ENCODE data around the gene CARNS1.

Gene CARNS1

GRCh38 chr11:67415501-67416304, at the start of gene CARNS1:
CARNS1 (plus strand) TSS chr11:67415678; CDS start chr11:67416200, 522 bp downstream.
- Mint-ChIP-seq H3K4me3 (peak within 1 kb of the TSS; percentile 85), H3K36me3 (no peaks in the 10 kb centered on the region), H3K27ac (peak within 1 kb of the TSS; percentile 97), H3K27me3 (no peaks in the 10 kb centered on the region), H3K4me1 (ENCODE audit: low read depth) (peaks cover 68% of the 10 kb centered on the region), H3K9me3 (ENCODE audit: low read depth) (no peaks in the 10 kb centered on the region)

- no peak overlapping the region for H3K27ac Mint-ChIP-seq
- H3K9me3 Mint-ChIP-seq (ENCODE audit: low read depth), result no peaks in the 10 kb centered on the region
- H3K36me3 Mint-ChIP-seq, result no peaks in the 10 kb centered on the region
- H3K4me3 Mint-ChIP-seq, result no peak overlapping the region
- H3K27me3 Mint-ChIP-seq, result no peaks in the 10 kb centered on the region
- H3K4me1 Mint-ChIP-seq (ENCODE audit: low read depth), result peaks cover 46% of the 10 kb centered on the region
Observed at GRCh38 chr11:67365736-67366444, 49.6 kb upstream of the CARNS1 start.

- Mint-ChIP-seq H3K36me3 (no peaks in the 10 kb centered on the region), H3K4me1 (ENCODE audit: low read depth) (peaks cover 52% of the 10 kb centered on the region), H3K9me3 (ENCODE audit: low read depth) (no peaks in the 10 kb centered on the region), H3K27me3 (no peaks in the 10 kb centered on the region), H3K4me3 (no peak overlapping the region), H3K27ac (no peak overlapping the region)
Observed at GRCh38 chr11:67366546-67366945, 48.9 kb upstream of the CARNS1 start.

GRCh38 chr11:67366961-67367760, 48.3 kb upstream of the CARNS1 start:
- Mint-ChIP-seq H3K4me3 (no peak overlapping the region), H3K27me3 (no peaks in the 10 kb centered on the region), H3K4me1 (ENCODE audit: low read depth) (peaks cover 56% of the 10 kb centered on the region), H3K36me3 (no peaks in the 10 kb centered on the region), H3K9me3 (ENCODE audit: low read depth) (no peaks in the 10 kb centered on the region), H3K27ac (no peak overlapping the region)

GRCh38 chr11:67367761-67368227, 47.7 kb upstream of the CARNS1 start:
- Mint-ChIP-seq H3K4me1 (ENCODE audit: low read depth) (peaks cover 55% of the 10 kb centered on the region), H3K36me3 (no peaks in the 10 kb centered on the region), H3K27me3 (no peaks in the 10 kb centered on the region), H3K9me3 (ENCODE audit: low read depth) (no peaks in the 10 kb centered on the region), H3K4me3 (no peak overlapping the region), H3K27ac (no peak overlapping the region)

- H3K4me1 Mint-ChIP-seq (ENCODE audit: low read depth), result peaks cover 52% of the 10 kb centered on the region
- H3K4me3 Mint-ChIP-seq, result no peak overlapping the region
- no peaks in the 10 kb centered on the region for H3K9me3 Mint-ChIP-seq (ENCODE audit: low read depth)
- H3K27me3 Mint-ChIP-seq, result no peaks in the 10 kb centered on the region
- H3K27ac Mint-ChIP-seq, result no peak overlapping the region
- H3K36me3 Mint-ChIP-seq, result no peaks in the 10 kb centered on the region
Observed at GRCh38 chr11:67368621-67369020, 46.9 kb upstream of the CARNS1 start.

GRCh38 chr11:67369275-67369674, 46.2 kb upstream of the CARNS1 start:
- peaks cover 50% of the 10 kb centered on the region for H3K4me1 Mint-ChIP-seq (ENCODE audit: low read depth)
- H3K27ac Mint-ChIP-seq, result no peak overlapping the region
- no peaks in the 10 kb centered on the region for H3K27me3 Mint-ChIP-seq
- no peaks in the 10 kb centered on the region for H3K36me3 Mint-ChIP-seq
- H3K4me3 Mint-ChIP-seq, result no peak overlapping the region
- H3K9me3 Mint-ChIP-seq (ENCODE audit: low read depth), result no peaks in the 10 kb centered on the region

- Mint-ChIP-seq H3K27ac (no peak overlapping the region), H3K36me3 (no peaks in the 10 kb centered on the region), H3K9me3 (ENCODE audit: low read depth) (no peaks in the 10 kb centered on the region), H3K4me3 (no peak overlapping the region), H3K27me3 (no peaks in the 10 kb centered on the region), H3K4me1 (ENCODE audit: low read depth) (peaks cover 50% of the 10 kb centered on the region)
Observed at GRCh38 chr11:67369801-67370284, 45.6 kb upstream of the CARNS1 start.

GRCh38 chr11:67370351-67371076, 45.0 kb upstream of the CARNS1 start:
- Mint-ChIP-seq H3K27me3 (no peaks in the 10 kb centered on the region), H3K36me3 (no peaks in the 10 kb centered on the region), H3K4me1 (ENCODE audit: low read depth) (peaks cover 47% of the 10 kb centered on the region), H3K27ac (no peak overlapping the region), H3K9me3 (ENCODE audit: low read depth) (no peaks in the 10 kb centered on the region), H3K4me3 (peak overlapping the region; percentile 61)

- no peak overlapping the region for H3K27ac Mint-ChIP-seq
Observed at GRCh38 chr11:67371189-67371910, 44.1 kb upstream of the CARNS1 start.

GRCh38 chr11:67371911-67372320, 43.6 kb upstream of the CARNS1 start:
- H3K9me3 Mint-ChIP-seq (ENCODE audit: low read depth), result no peaks in the 10 kb centered on the region
- no peaks in the 10 kb centered on the region for H3K27me3 Mint-ChIP-seq
- H3K36me3 Mint-ChIP-seq, result no peaks in the 10 kb centered on the region
- H3K4me1 Mint-ChIP-seq (ENCODE audit: low read depth), result peaks cover 41% of the 10 kb centered on the region
- H3K4me3 Mint-ChIP-seq, result peak overlapping the region; percentile 82
- H3K27ac Mint-ChIP-seq, result peak overlapping the region; percentile 19

More at GRCh38 chr11:67371189-67371910, 44.1 kb upstream of the CARNS1 start:
- H3K9me3 Mint-ChIP-seq (ENCODE audit: low read depth), result no peaks in the 10 kb centered on the region
- no peaks in the 10 kb centered on the region for H3K27me3 Mint-ChIP-seq
- no peaks in the 10 kb centered on the region for H3K36me3 Mint-ChIP-seq
- peaks cover 41% of the 10 kb centered on the region for H3K4me1 Mint-ChIP-seq (ENCODE audit: low read depth)
- peak overlapping the region; percentile 82 for H3K4me3 Mint-ChIP-seq

- H3K36me3 Mint-ChIP-seq, result no peaks in the 10 kb centered on the region
- no peaks in the 10 kb centered on the region for H3K27me3 Mint-ChIP-seq
Observed at GRCh38 chr11:67372321-67372992, 43.0 kb upstream of the CARNS1 start.

GRCh38 chr11:67372993-67373647, 42.4 kb upstream of the CARNS1 start, which contains the start of gene CLCF1:
CLCF1 (minus strand) TSS chr11:67373598; CDS start chr11:67373539, 59 bp downstream.
- Mint-ChIP-seq H3K27me3 (no peaks in the 10 kb centered on the region), H3K36me3 (no peaks in the 10 kb centered on the region)

More at GRCh38 chr11:67372321-67372992, 43.0 kb upstream of the CARNS1 start:
- Mint-ChIP-seq H3K4me1 (ENCODE audit: low read depth) (peaks cover 41% of the 10 kb centered on the region), H3K9me3 (ENCODE audit: low read depth) (no peaks in the 10 kb centered on the region), H3K27ac (no peak overlapping the region), H3K4me3 (no peak overlapping the region)

More at GRCh38 chr11:67372993-67373647, 42.4 kb upstream of the CARNS1 start, which contains the start of gene CLCF1:
- peak within 1 kb of the TSS; percentile 89 for H3K4me3 Mint-ChIP-seq
- H3K27ac Mint-ChIP-seq, result peak within 1 kb of the TSS; percentile 16
- H3K4me1 Mint-ChIP-seq (ENCODE audit: low read depth), result peaks cover 37% of the 10 kb centered on the region
- H3K9me3 Mint-ChIP-seq (ENCODE audit: low read depth), result no peaks in the 10 kb centered on the region

Data from activated naive CD8-positive, alpha-beta T cell (primary cell).